Endometrial microvascular endothelial cells (primary cell): ENCODE results near the gene CRACR2A. TPM values are rescaled to one million over a fixed set of nuclear protein-coding genes. Genes with fewer than 3 reads are reported as not detected.

Source experiments
- in situ Hi-C: cut with HindIII; loops from 2 replicates; pipeline ENCODE4 v1.10.0; 2017; ENCODE audit warnings: low sequenced_read_pairs, low pct_unique_long_range_greater_than_20kb; ENCODE audit errors: inconsistent ontology term
- total RNA-seq: library from RNA; depleted of rRNA; stranded (reverse); fragments of >200 nt; gene quantifications from one replicate; pipeline ENCODE4 v1.2.3, GENCODE V29; 2015; ENCODE audit errors: inconsistent ontology term

The CRACR2A gene
- total RNA-seq, 1 donor from 2014 or later, result 16.0 TPM

GRCh38 chr12:3606128-3606527 is 146.8 kb downstream of the CRACR2A start:
- in situ Hi-C loops, result no loop called here

GRCh38 chr12:3605692-3606091 is 147.2 kb downstream of the CRACR2A start:
- in situ Hi-C loops, result no loop called here

GRCh38 chr12:3604748-3605586 is 147.9 kb downstream of the CRACR2A start:
- in situ Hi-C loops, result no loop called here

- in situ Hi-C loops, result no loop called here
Measured at GRCh38 chr12:3604286-3604685, 148.6 kb downstream of the CRACR2A start.

GRCh38 chr12:3603576-3603975 is 149.3 kb downstream of the CRACR2A start:
- in situ Hi-C loops, result no loop called here

GRCh38 chr12:3602488-3602887 is 150.4 kb downstream of the CRACR2A start:
- in situ Hi-C loops, result no loop called here

- in situ Hi-C loops, result no loop called here
Measured at GRCh38 chr12:3601461-3602150, 151.3 kb downstream of the CRACR2A start.

GRCh38 chr12:3600951-3601350 is 152.0 kb downstream of the CRACR2A start:
- in situ Hi-C loops, result no loop called here

- in situ Hi-C loops, result no loop called here
Measured at GRCh38 chr12:3600039-3600720, 152.7 kb downstream of the CRACR2A start.

GRCh38 chr12:3598896-3599860 is 153.7 kb downstream of the CRACR2A start:
- in situ Hi-C loops, result no loop called here

GRCh38 chr12:3597526-3598210 is 155.2 kb downstream of the CRACR2A start:
- in situ Hi-C loops, result no loop called here

- in situ Hi-C loops, result no loop called here
Measured at GRCh38 chr12:3596703-3597415, 156.1 kb downstream of the CRACR2A start.

- in situ Hi-C loops, result no loop called here
Measured at GRCh38 chr12:3595721-3596120, 157.2 kb downstream of the CRACR2A start.

- in situ Hi-C loops, result no loop called here
Measured at GRCh38 chr12:3594966-3595365, 157.9 kb downstream of the CRACR2A start.

- in situ Hi-C loops, result no loop called here
Measured at GRCh38 chr12:3593906-3594483, 158.9 kb downstream of the CRACR2A start.

GRCh38 chr12:3592856-3593625 is 159.9 kb downstream of the CRACR2A start:
- in situ Hi-C loops, result no loop called here
